ENCODE measurements around the gene KDM4B. TPM values are rescaled to one million over a fixed set of nuclear protein-coding genes. Genes with fewer than 3 reads are reported as not detected.
"Not testable (repeated sequence)": the region's sequence is repeated elsewhere in the genome, so short reads cannot be mapped to it uniquely, and the experiment has no call there.

KDM4B gene
- total RNA-seq = 10 to 100 TPM; 57.0 to 63.1 TPM

DNA sequence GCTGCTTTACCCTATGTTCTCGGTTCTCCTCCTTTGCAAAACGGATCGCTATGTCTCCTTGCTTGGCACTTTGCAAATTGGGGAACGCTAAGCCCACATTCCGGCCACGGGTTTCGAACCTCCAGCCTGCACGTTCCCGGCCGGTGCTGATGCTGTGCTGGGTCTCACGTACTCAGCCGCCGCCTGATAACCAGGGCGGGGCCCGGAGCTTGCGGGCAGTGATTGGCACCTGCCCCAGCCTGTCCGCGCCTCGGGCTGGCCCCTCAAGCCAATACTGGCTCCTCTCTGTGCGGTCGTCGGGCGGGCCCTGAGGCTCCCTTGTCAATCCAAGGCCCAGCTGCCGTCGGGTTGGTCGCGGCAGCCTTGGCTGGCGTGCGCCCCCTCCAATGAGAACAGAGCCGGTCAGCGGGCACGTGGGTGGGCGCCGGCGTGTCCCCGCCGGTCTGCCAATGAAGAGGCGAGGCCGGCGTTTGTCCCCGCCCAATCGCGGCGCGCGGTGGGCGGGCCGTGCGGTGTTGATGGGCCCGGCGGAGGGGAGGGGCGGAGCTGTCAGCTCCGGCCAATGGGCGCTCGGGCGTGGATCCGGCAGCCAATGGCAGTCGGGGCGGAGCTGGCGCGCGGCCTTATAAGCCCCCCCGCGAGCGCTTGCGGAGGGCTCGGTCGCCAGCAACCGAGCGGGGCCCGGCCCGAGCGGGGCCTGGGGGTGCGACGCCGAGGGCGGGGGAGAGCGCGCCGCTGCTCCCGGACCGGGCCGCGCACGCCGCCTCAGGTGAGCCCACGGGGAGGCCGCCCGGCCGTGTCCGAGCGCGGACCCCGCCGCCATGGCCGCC lies at the start of gene KDM4B:
Gene KDM4B, plus strand, starts transcription at position 652 of the 830 bp plus-strand sequence. CDS start 63,778 bp downstream, outside the sequence.
- Mint-ChIP-seq H3K27me3 (no peaks in the 10 kb centered on the region), H3K4me3 (peak within 1 kb of the TSS; percentile 96), H3K27ac (peak within 1 kb of the TSS; percentile 76 to 94), H3K9me3 (no peaks in the 10 kb centered on the region), H3K36me3 (no peaks in the 10 kb centered on the region), H3K4me1 (ENCODE audit: low read depth in 2 of 2) (peaks cover 29 to 32% of the 10 kb centered on the region in 2 donors)
- DNase-seq (ENCODE audit: low spot score) (peak; percentile 100), ATAC-seq (peak; percentile 97 to 98)

DNA sequence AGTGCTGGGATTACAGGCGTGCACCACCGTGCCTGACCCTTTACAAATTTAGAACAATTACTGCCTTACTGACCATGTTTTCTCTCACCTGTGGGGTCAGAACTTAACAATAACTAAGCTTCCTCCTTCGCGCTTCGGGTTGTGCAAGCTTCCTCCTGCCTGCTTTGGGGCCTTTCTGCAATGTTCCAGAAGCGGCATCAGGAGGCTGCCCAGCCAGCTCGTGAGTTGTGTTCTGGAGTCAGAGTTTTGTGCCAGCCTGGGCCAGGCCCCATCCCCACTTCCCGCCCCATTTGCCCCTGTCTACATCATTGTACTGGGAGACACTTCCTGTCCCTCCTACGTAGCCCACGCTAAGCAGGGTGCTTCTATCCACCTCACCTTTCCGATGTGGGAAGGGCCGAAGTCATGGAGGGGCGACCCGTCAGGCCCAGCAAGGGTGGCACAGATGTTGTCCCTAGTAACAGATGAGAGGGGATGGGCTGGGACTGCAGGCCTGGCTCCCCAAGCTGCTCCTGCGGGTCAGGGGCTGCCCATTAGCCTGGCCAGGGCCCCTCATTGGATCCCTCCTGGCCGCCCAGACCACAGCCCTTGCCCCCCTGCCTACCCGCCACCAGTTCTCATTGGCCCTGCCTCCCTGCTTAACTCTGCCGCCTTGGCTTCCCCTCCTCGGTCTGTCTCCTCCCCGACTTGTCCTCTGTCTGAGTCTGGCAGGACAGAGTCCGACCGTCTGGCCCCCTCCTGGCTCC lies 46.2 kb upstream of the KDM4B start:
- Mint-ChIP-seq H3K27ac (no peak overlapping the region), H3K9me3 (no peaks in the 10 kb centered on the region), H3K4me1 (ENCODE audit: low read depth in 2 of 2) (peaks cover 0 to 12% of the 10 kb centered on the region in 2 donors), H3K4me3 (no peak overlapping the region), H3K27me3 (no peaks in the 10 kb centered on the region), H3K36me3 (peaks cover 4% of the 10 kb centered on the region)
- DNase-seq (ENCODE audit: low spot score) (no peak), ATAC-seq (peak; percentile 26 to 29)

DNA sequence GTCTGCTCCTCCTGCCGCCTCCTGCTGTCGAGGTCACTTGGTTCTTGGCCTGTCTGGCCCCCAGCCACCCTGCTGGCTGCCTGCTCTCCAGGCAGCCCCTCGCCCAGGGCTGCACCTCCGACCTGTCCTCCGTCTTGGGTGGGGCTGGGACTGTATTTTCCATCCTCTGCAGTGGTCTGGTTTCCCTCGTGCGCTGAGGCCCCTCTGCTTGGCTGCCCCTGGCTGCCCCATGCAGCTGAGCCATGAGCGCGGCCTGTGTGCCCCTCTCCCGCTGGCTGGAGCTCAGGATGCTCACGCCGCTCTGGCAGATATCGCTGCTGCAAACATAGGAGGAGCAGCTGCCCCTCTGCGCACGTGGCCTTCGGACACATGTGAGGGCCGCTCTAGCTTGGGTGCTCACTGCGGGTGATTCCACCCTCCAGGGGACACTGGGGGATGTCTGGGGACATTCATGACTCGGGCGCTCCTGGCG lies 45.6 kb upstream of the KDM4B start:
- H3K4me3 Mint-ChIP-seq = no peak overlapping the region
- peaks cover 0 to 9% of the 10 kb centered on the region in 2 donors for H3K4me1 Mint-ChIP-seq (ENCODE audit: low read depth in 2 of 2)
- no peaks in the 10 kb centered on the region for H3K9me3 Mint-ChIP-seq
- ATAC-seq = no peak
- H3K27me3 Mint-ChIP-seq = no peaks in the 10 kb centered on the region
- DNase-seq (ENCODE audit: low spot score) = no peak
- H3K36me3 Mint-ChIP-seq = peaks cover 4% of the 10 kb centered on the region
- no peak overlapping the region for H3K27ac Mint-ChIP-seq

DNA sequence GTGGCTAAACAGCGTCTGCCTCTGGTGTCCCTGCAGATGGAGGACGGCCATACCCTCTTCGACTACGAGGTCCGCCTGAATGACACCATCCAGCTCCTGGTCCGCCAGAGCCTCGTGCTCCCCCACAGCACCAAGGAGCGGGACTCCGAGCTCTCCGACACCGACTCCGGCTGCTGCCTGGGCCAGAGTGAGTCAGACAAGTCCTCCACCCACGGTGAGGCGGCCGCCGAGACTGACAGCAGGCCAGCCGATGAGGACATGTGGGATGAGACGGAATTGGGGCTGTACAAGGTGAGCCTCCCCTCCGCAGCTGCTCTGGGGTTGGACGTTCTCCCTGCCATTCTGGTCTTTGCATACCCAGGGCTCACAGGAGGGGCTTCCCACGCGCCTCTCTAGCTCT lies 39.7 kb upstream of the KDM4B start:
- DNase-seq (ENCODE audit: low spot score) (no peak), ATAC-seq (no peak)
- Mint-ChIP-seq H3K4me3 (no peak overlapping the region), H3K27ac (no peak overlapping the region), H3K36me3 (no peaks in the 10 kb centered on the region), H3K9me3 (no peaks in the 10 kb centered on the region), H3K27me3 (no peaks in the 10 kb centered on the region), H3K4me1 (ENCODE audit: low read depth in 2 of 2) (peaks cover 0 to 6% of the 10 kb centered on the region in 2 donors)

DNA sequence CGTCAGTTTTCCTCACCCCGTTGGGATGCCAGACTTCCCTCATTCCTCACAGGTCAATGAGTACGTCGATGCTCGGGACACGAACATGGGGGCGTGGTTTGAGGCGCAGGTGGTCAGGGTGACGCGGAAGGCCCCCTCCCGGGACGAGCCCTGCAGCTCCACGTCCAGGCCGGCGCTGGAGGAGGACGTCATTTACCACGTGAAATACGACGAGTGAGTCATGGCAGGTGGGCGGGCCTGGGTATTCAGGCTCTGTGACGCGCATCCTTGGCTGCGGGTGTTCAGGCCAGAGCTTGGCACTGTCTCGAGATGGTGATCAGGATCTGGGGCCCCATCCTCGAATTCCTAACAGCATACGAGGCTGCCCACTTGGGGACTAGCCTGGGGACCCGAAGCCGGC lies 38.2 kb upstream of the KDM4B start:
- no peak for ATAC-seq
- no peaks in the 10 kb centered on the region for H3K4me1 Mint-ChIP-seq (ENCODE audit: low read depth in 2 of 2)
- no peaks in the 10 kb centered on the region for H3K27me3 Mint-ChIP-seq
- H3K27ac Mint-ChIP-seq = no peak overlapping the region
- H3K36me3 Mint-ChIP-seq = no peaks in the 10 kb centered on the region
- no peak for DNase-seq (ENCODE audit: low spot score)
- H3K4me3 Mint-ChIP-seq = no peak overlapping the region
- H3K9me3 Mint-ChIP-seq = no peaks in the 10 kb centered on the region

DNA sequence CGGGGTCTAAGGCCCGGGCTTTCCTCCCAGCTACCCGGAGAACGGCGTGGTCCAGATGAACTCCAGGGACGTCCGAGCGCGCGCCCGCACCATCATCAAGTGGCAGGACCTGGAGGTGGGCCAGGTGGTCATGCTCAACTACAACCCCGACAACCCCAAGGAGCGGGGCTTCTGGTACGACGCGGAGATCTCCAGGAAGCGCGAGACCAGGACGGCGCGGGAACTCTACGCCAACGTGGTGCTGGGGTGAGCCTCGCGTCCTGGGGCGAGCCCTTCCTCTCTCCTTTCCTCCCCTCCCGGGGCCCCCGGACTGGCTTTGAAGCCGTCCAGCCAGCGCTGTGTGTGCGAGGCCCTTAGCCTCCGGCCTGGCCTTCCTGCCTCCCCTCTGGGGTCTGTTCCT lies 36.2 kb upstream of the KDM4B start:
- no peaks in the 10 kb centered on the region for H3K4me1 Mint-ChIP-seq (ENCODE audit: low read depth in 2 of 2)
- no peak overlapping the region for H3K4me3 Mint-ChIP-seq
- DNase-seq (ENCODE audit: low spot score) (no peak), ATAC-seq (no peak)
- no peaks in the 10 kb centered on the region for H3K9me3 Mint-ChIP-seq
- H3K27me3 Mint-ChIP-seq = no peaks in the 10 kb centered on the region
- H3K36me3 Mint-ChIP-seq = no peaks in the 10 kb centered on the region
- H3K27ac Mint-ChIP-seq = no peak overlapping the region

DNA sequence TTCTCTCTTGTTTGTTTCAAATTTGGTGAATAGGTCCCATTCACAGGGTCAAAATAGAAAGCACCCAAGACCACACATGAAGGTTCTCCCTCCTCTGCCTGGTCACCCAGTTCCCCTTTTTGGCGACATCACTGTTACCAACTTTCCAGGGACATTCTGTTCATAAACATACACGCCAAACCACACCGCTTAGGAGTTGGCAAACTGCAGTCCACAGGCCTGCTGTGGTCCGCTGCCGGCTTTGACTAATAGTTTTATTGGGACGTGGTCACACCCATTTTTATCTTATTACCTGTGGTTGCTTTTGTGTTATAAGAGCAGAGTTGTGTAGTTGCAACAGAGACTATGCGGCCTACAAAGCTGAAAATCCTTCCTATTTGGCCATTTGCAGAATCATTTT lies 35.4 kb upstream of the KDM4B start:
- Mint-ChIP-seq H3K4me3 (no peak overlapping the region), H3K36me3 (no peaks in the 10 kb centered on the region), H3K4me1 (ENCODE audit: low read depth in 2 of 2) (no peaks in the 10 kb centered on the region), H3K27ac (no peak overlapping the region), H3K9me3 (no peaks in the 10 kb centered on the region), H3K27me3 (no peaks in the 10 kb centered on the region)
- no peak for ATAC-seq
- DNase-seq (ENCODE audit: low spot score) = no peak

DNA sequence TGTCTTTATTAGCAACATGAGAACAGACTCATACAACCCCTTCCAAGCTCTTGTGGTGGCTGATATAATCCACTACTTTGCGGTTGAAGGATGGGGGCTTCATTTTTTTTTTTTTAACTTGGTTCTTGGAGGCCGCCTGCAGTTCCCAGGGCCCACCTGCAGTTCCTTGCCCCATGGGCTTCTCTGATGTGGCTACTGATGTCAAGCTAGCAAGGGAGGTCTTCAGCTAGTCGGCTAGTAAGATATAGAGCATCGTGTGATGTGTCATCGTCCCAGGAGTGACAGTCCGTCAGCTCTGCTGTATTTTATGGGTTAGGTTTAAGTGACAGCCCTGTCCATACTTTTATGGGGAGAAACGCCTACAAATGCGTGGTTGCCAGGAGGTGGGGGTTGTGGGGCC lies 33.5 kb upstream of the KDM4B start:
- Mint-ChIP-seq H3K36me3 (no peaks in the 10 kb centered on the region), H3K4me3 (no peak overlapping the region), H3K27me3 (no peaks in the 10 kb centered on the region), H3K4me1 (ENCODE audit: low read depth in 2 of 2) (no peaks in the 10 kb centered on the region), H3K27ac (peak overlapping the region in 1 of 2 donors; percentile 11), H3K9me3 (no peaks in the 10 kb centered on the region)
- DNase-seq (ENCODE audit: low spot score) = peak; percentile 12
- no peak for ATAC-seq

DNA sequence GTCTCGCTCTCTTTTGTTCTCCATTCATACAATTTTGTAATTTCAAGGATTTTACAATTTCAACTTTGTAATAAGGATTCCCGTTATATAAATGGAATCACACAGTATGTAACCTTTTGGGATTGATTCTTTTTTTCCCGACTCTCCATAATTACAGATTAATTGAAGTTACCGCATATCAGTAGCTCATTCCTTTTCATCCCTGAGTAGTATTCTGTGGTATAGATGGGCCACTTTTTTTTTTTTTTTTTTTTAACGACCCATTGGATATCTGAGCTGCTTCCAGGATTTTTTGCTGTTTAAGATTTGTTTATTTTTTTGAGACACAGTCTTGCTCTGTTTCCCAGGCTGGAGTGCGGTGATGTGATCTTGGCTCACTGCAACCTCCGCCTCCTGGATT lies 31.9 kb upstream of the KDM4B start:
- H3K36me3 Mint-ChIP-seq = no peaks in the 10 kb centered on the region
- H3K9me3 Mint-ChIP-seq = no peaks in the 10 kb centered on the region
- no peak overlapping the region for H3K27ac Mint-ChIP-seq
- no peaks in the 10 kb centered on the region for H3K4me1 Mint-ChIP-seq (ENCODE audit: low read depth in 2 of 2)
- no peaks in the 10 kb centered on the region for H3K27me3 Mint-ChIP-seq
- no peak overlapping the region for H3K4me3 Mint-ChIP-seq
- no peak for DNase-seq (ENCODE audit: low spot score)
- ATAC-seq = no peak

DNA sequence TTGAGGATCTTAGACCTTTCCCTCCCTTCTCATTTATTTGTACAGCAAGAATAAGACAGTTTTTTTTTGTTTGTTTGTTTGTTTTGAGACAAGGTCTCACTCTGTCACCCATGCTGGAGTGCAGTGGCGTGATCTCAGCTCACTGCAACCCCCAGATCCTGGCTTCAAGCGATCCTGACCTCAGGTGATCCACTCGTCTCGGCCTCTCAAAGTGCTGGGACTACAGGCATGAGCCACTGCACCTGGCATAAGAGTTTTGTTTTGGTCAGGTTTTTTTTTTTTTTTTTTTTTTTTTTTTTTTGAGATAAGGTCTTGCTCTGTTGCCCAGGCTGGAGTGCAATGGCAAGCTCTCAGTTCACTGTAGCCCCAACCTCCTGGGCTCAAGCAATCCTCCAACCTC lies 30.5 kb upstream of the KDM4B start:
- H3K4me3 Mint-ChIP-seq; H3K27ac Mint-ChIP-seq; H3K36me3 Mint-ChIP-seq; ATAC-seq; H3K4me1 Mint-ChIP-seq (ENCODE audit: low read depth in 2 of 2); H3K27me3 Mint-ChIP-seq; H3K9me3 Mint-ChIP-seq: not testable (repeated sequence)
- peak; percentile 18 for DNase-seq (ENCODE audit: low spot score)

DNA sequence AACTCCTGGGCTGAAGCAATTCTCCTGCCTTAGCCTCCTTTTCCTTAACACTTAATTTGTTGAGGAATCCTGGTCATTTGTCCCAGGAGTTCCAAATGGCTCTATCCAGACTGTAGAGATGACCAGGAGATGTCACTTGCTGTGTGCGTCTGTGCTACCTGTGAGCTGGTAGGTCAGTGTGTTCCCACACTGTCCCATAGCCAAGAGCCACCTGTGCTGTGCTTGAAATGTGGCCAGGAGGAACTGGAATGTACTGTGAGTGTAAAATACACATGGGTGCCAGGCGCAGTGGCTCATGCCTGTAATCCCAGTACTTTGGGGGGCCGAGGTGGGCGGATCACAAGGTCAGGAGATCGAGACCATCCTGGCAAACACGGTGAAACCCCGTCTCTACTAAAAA lies 29.4 kb upstream of the KDM4B start:
- no peak overlapping the region for H3K27ac Mint-ChIP-seq
- no peak overlapping the region for H3K4me3 Mint-ChIP-seq
- no peaks in the 10 kb centered on the region for H3K36me3 Mint-ChIP-seq
- no peak for DNase-seq (ENCODE audit: low spot score)
- no peak for ATAC-seq
- H3K4me1 Mint-ChIP-seq (ENCODE audit: low read depth in 2 of 2) = no peaks in the 10 kb centered on the region
- no peaks in the 10 kb centered on the region for H3K27me3 Mint-ChIP-seq
- H3K9me3 Mint-ChIP-seq = no peaks in the 10 kb centered on the region

DNA sequence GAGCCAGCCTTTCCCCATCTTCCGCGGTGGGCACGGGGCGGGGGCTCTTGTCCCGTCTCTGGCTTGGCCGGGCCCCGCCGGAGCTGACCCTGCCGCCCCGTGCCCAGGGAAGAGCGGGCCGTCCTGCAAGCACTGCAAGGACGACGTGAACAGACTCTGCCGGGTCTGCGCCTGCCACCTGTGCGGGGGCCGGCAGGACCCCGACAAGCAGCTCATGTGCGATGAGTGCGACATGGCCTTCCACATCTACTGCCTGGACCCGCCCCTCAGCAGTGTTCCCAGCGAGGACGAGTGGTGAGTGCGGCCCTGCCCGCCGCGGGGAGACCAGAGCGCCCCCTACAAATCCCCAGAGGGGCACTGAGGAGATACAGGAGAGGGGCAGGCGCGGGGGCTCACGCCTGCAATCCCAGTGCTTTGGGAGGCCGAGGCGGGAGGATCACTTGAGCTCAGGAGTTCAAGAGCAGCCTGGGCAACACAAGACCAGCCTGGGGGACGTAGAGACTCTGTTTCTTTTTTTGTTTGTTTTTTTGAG lies 27.2 kb upstream of the KDM4B start:
- not testable (repeated sequence) for H3K9me3 Mint-ChIP-seq; ATAC-seq; H3K4me1 Mint-ChIP-seq (ENCODE audit: low read depth in 2 of 2); H3K27me3 Mint-ChIP-seq; H3K36me3 Mint-ChIP-seq; H3K27ac Mint-ChIP-seq; DNase-seq (ENCODE audit: low spot score); H3K4me3 Mint-ChIP-seq

DNA sequence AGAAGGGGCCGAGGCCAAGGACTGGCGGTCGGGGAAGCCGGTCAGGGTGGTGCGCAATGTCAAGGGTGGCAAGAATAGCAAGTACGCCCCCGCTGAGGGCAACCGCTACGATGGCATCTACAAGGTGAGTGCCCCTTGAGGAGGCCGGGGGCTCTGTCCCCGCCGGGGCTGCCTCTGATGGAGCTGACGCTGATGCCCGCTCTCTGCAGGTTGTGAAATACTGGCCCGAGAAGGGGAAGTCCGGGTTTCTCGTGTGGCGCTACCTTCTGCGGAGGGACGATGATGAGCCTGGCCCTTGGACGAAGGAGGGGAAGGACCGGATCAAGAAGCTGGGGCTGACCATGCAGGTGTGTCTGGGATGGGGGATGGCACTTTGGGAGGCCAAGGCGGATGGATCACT lies 18.3 kb upstream of the KDM4B start:
- H3K4me1 Mint-ChIP-seq (ENCODE audit: low read depth in 2 of 2); ATAC-seq; H3K9me3 Mint-ChIP-seq; H3K4me3 Mint-ChIP-seq; H3K27me3 Mint-ChIP-seq; DNase-seq (ENCODE audit: low spot score); H3K36me3 Mint-ChIP-seq; H3K27ac Mint-ChIP-seq: not testable (repeated sequence)

DNA sequence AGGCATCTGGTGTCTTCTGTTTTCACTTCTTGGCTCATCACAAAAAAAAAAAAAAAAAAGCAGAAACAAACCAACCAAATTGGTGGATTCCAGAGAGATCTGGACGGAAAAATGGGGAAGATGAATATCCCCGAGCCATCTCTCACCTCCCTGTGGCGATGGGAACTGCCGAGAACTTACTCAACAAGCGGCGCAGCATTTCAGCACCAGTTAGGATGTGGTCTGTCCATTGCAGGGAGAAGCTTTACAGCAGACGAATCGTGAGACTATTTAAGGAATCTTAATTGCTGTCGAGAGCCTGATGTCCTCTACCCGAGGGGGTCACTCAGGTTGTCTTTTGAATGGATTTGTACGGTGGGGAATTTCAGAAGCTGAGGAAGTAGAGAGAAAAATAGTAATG lies 17.3 kb upstream of the KDM4B start:
- Mint-ChIP-seq H3K9me3 (no peaks in the 10 kb centered on the region), H3K27me3 (no peaks in the 10 kb centered on the region), H3K4me1 (ENCODE audit: low read depth in 2 of 2) (no peaks in the 10 kb centered on the region), H3K27ac (no peak overlapping the region), H3K36me3 (peaks cover 4% of the 10 kb centered on the region), H3K4me3 (no peak overlapping the region)
- ATAC-seq (no peak), DNase-seq (ENCODE audit: low spot score) (peak; percentile 10)

Measured in natural killer cell treated with Interleukin-12 subunit alpha and Interleukin-12 subunit beta and Interleukin-15 and Interleukin-18, amount 100 ng/mL, for 72 hours (primary cell).